ENCODE results near the gene LRMDA. TPM values are rescaled to one million over a fixed set of nuclear protein-coding genes. Genes with fewer than 3 reads are reported as not detected.

Gene LRMDA
- total RNA-seq, 4 donors from 2014 or later, result 12.0 to 15.9 (median 13.9) TPM

GRCh38 chr10:75688506-75689300, 257.3 kb downstream of the LRMDA start:
- TF ChIP-seq CTCF (IDR thresholded peaks at IDR 0.05), result no peak
- no peak for DNase-seq (ENCODE audit: low spot score)
- no peak for ATAC-seq (ENCODE audit: low FRiP score)

GRCh38 chr10:75693489-75693888, 262.1 kb downstream of the LRMDA start:
- TF ChIP-seq CTCF (IDR thresholded peaks at IDR 0.05), result no peak
- ATAC-seq (ENCODE audit: low FRiP score), result no peak
- no peak for DNase-seq (ENCODE audit: low spot score)

GRCh38 chr10:75694269-75694668, 262.8 kb downstream of the LRMDA start:
- no peak for TF ChIP-seq CTCF (IDR thresholded peaks at IDR 0.05)
- DNase-seq (ENCODE audit: low spot score) (no peak), ATAC-seq (ENCODE audit: low FRiP score) (no peak)

- no peak for ATAC-seq (ENCODE audit: low FRiP score)
- DNase-seq (ENCODE audit: low spot score), result no peak
- TF ChIP-seq CTCF (IDR thresholded peaks at IDR 0.05), result no peak
Measured at GRCh38 chr10:75694790-75695189, 263.4 kb downstream of the LRMDA start.

GRCh38 chr10:75695994-75696393, 264.6 kb downstream of the LRMDA start:
- no peak for DNase-seq (ENCODE audit: low spot score)

GRCh38 chr10:75696536-75696935, 265.1 kb downstream of the LRMDA start:
- no peak for TF ChIP-seq CTCF (IDR thresholded peaks at IDR 0.05)
- ATAC-seq (ENCODE audit: low FRiP score) (no peak), DNase-seq (ENCODE audit: low spot score) (no peak)

More at GRCh38 chr10:75695994-75696393, 264.6 kb downstream of the LRMDA start:
- no peak for ATAC-seq (ENCODE audit: low FRiP score)
- no peak for TF ChIP-seq CTCF (IDR thresholded peaks at IDR 0.05)

All from omental fat pad (tissue), 4 donors.